HG03342 (cell line): ENCODE results near the gene MAP2K7.
"Not testable (repeated sequence)": the region's sequence is repeated elsewhere in the genome, so short reads cannot be mapped to it uniquely, and the experiment has no call there.

ENCODE experiments used
- ATAC-seq: cut with Tn5 transposase; IDR thresholded peaks from one replicate; pipeline ENCODE4 v1.9.1; 2021; ENCODE audit warnings: mild to moderate bottlenecking, moderate library complexity; ENCODE audit not compliant: unreplicated experiment

Gene MAP2K7

DNA sequence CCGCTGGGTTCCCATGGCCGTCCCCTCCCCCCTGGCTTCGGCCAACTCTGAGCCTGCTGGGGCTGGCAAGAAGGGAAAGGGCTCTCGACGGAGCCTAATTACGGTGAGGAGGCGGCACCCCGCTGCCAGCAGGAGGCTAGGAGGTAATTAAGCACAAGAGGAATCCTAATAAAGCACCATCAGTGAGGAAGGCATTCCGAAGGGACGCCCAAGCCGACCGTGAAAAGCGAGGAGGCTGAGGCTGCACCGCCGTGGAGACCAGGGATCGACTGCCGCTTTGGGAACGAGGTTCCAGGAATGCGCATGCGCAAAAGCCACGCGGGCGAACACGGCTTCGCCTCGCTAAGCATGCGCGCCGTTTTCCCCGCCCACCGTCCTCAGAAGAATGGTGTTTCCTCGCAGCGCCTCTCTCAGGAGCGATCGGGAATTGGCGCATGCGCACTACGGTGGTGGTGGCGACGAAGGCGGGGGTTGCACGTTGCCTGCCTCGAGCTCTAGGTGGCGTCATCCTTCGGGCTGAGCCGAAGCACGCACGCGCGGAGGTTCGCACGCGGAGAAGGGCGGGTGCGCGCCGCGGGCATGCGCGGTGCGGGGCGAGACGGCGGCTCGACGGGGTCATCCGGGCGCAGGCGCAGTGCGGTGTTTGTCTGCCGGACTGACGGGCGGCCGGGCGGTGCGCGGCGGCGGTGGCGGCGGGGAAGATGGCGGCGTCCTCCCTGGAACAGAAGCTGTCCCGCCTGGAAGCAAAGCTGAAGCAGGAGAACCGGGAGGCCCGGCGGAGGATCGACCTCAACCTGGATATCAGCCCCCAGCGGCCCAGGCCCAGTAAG is at the start of gene MAP2K7:
MAP2K7 (plus strand) TSS at position 634 of the 830 bp plus-strand sequence; CDS start at position 702, 68 bp downstream.
- ATAC-seq = peak; percentile 78

DNA sequence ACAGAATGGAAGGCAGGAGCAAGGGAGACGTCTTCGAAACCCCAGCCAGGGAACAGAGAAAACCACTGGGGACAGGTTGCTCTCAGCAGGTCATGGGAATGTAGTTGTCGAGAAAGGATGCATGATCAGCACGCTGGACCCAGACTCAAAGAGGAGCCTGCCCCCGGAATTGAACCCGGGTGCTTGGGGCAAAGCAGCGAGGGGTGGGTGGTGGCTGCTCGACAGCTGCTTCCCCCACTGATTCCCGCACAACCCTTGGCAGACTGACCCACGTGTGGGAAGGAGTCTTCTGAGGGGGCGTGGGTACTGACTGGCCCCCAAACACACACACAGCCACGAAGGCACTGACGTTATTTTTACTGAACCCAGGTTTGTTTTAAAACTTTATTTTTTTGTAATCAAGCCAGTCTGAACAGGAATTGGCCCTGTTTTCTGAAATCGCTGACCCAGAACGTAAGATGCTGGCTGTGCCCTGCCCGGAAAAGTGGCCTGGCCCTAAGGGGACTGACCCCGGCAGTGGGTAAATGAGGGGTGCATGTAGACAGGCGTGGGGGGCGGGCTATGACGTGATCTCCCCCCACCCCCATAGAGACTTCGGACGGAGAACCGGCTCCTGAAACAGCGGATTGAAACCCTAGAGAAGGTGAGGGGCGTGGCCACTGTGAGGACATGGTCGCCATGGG is 48.1 kb upstream of the MAP2K7 start:
- no peak for ATAC-seq

DNA sequence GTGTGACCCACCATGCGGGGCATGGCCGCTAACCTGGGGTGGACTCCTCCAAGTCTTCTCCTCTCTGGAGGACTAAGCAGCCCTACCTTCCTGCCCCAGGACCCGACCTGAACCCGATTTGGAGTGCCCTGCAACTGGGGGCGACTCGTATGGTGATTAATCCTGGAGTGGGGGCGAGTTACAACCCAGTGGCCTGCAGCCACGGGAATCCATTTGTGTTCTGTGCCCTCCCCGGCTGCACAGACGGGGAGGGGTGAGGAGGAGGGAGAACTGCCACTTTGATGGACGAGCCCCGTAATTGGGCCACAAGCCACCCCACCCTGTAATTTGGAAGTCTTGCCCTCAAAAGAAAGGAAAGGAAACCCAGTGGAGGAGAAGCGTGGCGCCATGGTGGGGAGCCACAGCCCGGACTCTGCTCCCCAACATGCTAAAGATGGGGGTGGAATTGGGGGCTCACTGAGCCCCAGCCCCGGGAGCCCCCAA is 47.5 kb upstream of the MAP2K7 start:
- ATAC-seq = no peak

DNA sequence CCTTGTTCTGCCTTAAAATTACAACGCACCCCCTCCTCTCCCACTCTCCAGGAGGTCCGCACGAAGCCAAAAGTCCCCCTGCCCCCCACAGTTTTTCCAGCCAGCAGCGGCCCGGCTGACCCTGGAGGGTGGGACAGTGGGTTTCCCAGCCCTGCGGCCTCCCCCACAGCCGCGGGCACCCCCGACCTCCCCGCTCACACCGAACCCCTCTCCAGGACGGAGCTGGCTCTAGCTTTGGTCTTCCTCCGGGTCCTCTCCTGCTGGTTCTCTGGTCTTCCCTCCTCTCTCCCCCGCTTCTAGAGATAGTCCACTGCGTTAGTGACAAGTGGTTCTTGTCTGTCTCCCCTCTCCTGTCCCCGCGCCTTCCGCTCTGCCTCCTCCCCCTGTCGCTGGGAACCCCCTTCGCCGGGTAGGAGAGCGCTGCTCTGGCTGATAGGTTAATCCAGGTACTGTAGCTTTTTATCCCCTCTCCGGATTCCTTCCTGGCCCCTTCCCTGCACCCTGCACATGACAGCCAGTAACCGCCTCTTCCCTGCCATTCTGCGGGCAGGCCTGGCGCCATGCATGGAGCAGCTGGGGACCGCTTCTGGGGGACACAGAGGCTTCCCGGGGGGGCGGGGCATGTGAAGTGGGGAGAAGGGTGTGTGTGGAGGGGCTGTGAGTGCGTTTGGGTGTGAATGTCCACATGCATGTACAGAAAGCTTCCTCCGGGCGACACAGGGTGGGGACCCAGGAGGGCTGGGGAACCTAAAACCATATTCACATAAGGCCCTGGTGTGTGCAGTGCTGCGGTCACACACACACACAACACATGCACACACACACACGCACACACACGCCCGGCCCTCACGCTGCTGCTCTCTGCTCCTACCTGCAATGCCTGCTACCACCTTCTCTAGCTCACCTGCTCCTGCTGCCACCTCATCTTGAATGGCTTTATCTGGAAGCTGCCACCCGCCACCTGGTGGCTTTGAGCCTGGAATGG is 46.7 kb upstream of the MAP2K7 start:
- ATAC-seq = no peak

DNA sequence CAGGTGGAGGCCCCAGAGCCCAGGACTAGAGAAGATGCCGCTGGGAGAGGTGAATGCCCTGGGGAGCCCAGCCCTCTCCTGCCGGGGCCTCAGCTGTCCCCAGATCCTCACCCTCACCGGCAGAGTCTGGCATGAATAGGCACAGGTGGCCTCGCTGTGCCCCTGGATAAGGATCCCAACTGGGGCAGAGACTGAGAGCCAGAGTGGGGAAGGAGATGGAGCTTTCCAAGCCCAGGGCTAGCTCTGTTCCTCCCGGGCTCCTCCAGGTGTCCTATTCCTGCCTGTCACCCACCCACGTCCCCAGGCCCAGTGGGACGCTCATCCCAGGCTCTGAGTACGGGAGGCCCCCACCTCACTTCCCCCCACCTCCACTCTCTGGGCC is 46.0 kb upstream of the MAP2K7 start:
- no peak for ATAC-seq

DNA sequence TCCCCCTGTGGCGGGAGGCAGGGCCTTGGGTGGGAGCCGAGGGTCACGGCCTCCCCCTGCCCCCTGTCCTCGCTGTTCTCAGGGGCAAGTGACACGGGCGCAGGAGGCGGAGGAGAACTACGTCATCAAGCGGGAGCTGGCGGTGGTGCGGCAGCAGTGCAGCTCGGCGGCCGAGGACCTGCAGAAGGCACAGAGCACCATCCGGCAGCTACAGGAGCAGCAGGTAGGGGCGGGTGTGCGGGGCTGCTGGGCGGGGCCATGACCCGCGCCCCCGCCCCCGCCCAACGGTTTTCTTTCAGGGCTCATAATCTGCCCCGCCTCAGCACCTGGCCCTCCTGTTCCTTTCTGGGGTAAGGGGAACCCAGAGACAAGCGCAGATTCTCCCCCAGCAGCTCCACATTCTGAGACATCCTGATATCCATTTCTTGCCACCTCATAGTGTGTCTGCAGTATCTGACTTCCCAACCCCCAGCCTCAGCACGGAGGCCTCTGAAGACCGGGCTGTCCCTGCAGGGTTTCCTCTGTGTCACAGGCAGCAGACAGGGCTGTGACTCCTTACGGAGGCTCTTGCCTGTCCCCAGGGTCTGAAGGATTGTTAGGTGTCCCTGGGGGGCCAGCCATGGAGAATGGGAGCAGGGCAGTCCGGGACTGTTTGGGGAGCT is 45.4 kb upstream of the MAP2K7 start:
- no peak for ATAC-seq

DNA sequence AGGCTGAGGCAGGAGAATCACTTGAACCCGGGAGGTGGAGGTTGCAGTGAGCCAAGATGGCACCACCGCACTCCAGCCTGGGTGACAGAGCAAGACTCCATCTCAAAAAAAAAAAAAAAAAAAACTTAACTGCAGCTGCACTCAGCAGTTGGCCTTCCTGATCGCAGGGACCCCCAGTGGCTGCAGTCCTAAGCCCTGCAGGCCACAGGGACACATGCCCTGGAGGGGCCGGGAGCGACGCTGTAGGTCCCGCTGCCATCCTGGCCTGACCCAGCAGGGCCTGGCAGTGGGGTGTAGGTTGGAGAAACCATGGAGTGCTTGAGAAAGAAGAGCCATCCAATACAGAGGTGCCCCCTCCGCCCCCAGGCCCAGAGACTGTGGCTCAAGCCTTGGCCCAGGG is 44.6 kb upstream of the MAP2K7 start:
- not testable (repeated sequence) for ATAC-seq

DNA sequence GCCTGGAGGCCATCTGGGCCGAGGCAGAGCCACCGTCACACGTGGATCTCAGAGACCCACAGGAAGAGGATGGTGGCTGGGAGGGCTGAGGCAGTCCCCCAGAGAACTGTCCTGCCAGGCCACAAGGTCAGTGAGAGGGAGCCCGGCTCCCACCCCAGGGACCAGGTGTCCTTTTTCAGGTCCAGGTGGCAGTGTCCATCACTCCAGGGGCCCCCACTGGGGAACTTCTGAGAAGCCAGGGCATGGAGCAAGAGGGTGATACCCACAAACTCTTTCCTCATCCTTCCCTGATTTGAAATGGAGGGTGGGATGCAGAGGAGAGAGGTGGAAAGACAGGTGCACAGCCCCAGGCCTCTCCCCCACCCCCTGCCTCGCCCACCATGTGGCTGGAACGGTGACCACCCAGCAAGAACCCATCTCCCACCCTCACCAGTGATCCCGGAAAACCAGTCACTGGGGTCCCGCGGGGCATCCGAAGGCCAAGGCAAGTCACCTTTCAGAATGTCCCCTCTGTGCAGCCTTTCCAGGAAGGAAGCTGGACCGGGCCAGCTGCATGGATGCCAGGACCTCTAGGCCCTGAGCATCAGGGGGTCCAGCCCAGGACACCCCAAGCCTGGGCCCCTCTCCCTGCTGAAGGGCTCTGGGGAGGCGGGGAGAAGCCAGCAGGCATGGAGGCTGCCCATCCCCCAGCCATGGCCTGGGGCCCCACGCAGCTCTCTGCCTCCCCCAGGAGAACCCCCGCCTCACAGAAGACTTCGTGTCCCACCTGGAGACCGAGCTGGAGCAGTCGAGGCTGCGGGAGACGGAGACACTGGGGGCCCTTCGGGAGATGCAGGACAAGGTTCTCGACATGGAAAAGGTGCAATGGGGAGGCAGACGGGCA is 43.6 kb upstream of the MAP2K7 start:
- ATAC-seq = no peak

DNA sequence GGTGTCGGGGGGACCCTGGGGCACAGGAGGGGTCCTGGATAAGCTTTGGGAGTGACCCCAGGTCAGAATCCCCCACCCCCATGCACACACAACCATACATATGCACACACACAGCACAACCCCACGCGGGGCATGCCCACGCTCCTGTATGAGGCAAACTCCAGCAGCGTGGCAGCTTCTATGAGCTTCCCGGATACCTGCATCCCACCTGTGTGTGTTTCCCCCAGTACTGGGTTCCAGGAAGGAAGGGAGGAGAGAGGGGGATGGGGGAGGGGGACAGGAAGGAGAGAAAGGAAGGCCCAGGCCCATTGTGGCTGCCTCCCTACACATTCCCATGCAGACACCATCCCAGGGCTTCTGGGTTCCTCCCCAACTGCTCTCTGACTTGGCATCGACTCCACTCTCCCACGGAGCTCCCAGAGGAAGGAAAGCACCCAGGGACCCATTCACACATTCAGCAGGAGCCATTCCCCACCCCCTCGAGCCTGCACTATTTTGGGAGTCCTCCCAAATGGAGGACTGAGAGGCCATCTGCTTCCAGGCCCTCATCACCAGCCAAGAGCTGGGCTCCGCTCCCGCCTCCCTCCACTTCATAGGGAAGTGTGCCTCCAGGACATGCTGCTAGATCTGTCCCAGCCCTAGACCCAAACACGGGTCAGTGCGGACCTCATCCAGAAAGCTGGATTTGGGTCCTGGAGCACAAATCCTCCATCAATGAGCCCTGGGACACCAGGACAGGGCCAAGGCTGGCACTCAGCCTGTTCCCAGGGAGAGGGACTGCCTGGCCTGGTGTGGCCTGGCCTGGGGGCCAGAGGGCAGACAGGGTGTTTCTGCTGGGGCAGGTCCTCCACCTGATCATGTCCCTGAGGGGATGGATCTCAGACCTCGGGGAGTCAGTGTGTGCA is 42.7 kb upstream of the MAP2K7 start:
- no peak for ATAC-seq

DNA sequence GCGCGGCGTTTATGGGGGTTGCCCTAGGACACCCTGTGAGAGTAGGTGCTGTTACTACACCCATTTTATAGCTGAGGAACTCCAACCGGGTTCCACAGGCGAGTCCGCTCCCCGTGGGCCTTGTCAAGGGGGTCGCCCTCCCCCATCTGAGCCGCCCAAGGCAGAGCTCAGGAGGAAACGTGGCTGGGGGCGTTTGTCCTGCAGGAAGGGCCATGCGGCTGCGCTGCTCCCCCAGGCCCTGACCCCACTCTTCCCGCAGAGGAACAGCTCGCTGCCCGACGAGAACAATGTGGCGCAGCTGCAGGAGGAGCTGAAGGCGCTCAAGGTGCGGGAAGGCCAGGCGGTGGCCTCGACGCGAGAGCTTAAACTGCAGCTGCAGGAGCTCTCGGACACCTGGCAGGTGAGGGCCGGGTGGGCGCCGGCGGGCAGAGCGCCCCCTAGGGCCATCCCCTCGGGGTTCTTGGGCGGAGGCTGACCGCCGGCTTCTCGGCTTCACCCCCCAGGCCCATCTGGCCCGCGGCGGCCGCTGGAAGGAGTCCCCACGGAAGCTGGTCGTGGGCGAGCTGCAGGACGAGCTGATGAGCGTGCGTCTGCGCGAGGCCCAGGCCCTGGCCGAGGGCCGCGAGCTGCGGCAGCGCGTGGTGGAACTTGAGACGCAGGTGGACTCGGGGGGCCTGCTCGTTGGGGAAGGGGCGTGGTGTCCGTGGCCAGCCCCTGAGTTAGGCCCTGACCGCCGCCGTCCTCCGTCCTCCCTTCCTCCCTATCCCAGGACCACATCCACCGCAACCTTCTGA is 41.9 kb upstream of the MAP2K7 start:
- ATAC-seq = no peak

DNA sequence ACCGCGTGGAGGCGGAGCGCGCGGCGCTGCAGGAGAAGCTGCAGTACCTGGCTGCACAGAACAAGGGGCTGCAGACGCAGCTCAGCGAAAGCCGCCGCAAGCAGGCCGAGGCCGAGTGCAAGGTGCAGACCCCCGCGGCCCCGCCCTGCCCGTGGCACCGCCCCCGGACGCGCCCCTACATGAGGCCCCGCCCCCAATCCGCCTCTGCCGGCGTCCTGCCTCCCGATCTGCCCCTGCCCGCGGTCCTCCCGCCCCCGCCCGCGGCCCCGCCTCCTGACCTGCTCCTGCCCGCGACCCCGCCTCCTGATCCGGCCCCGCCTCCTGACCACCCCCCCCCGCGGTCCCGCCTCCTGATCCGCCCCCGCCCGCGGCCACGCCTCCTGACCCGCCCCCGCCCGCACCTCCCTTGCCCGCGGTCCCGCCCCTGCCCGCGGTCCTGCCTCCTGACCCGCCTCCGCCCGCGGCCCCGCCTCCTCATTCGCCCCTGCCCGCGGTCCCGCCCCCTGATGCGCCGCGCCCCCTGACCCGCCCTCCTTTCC is 41.2 kb upstream of the MAP2K7 start:
- ATAC-seq = no peak

DNA sequence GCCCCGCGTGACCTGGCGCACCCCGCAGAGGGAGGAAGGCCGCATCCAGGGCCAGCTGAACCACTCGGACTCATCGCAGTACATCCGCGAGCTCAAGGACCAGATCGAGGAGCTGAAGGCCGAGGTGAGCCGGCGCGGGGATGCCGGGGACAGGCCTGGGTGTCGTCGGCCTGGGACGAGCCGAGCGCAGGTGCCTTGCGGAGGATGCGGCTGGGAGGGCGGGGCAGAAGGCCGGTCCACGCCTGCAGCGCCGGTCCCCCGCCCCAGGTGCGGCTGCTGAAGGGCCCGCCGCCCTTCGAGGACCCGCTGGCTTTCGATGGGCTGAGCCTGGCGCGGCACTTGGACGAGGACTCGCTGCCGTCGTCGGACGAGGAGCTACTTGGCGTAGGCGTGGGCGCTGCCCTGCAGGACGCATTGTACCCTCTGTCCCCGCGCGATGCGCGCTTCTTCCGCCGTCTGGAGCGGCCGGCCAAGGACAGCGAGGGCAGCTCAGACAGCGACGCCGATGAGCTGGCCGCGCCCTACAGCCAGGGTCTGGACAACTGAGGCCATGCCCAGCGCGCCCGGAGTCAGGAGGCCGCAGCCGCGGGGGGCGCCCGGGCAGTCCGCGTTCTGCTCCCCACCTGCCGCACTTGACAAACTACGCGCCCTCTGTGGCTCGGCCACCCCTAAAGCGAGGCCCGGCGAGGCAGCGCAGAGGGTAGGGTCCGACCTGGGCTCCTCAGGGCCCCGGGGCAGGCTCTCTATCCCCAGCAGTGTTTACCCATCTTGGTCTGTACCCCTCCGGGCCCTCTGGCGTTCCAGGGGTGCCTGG is 40.3 kb upstream of the MAP2K7 start:
- no peak for ATAC-seq

DNA sequence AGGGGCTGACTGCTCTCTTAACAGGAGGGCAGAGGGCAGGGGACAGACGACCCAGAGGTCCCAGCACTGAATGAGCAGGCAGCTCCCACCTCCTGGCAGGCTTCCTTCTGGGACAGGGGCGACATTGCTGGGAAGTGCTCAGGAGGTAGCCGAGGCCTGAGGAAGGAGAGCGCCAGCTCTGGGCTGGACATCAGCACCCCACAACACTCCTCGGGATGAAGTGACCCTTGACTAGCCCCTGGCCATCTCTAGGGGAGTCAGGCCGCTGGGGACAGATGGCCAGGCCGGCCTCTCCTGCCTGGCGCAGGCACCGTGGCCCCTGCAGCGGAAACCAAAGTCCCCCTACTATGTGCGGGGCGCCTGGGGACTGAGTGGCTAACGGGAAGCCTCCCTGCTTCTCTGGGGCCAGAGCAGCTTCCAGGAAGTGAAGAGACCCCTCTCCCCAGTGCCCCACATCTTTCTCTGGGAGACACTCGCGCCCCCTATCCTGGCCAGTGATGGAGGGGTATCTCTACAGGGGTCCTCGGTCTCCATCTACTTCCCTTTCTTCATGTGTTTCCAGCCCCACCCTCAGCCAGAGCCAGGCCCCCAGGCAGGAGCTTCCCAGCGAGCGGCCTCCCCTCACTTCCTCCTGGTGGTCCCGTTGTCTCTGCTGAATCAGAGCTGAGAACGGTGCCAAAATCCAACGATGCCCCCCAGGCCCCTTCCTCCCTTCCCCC is 39.5 kb upstream of the MAP2K7 start:
- ATAC-seq = no peak

DNA sequence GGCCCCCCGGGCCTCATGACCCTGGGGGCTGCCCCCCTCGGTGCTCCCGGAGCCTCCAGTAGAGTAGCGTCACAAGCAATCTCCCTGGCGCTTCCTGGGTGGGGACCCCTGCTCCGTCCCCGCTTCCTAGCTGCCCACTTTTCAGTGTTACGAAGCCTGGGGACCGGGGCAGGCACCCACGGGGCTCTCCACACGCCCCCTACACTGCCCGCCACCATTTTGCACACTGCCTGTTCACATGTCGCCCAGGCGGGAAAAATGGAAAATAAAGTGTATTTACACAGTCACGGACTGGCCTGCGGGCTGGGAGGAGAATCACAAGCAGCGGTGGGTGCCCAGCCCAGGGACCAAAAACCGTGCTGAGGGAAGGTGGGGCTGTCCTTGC is 39.0 kb upstream of the MAP2K7 start:
- no peak for ATAC-seq

DNA sequence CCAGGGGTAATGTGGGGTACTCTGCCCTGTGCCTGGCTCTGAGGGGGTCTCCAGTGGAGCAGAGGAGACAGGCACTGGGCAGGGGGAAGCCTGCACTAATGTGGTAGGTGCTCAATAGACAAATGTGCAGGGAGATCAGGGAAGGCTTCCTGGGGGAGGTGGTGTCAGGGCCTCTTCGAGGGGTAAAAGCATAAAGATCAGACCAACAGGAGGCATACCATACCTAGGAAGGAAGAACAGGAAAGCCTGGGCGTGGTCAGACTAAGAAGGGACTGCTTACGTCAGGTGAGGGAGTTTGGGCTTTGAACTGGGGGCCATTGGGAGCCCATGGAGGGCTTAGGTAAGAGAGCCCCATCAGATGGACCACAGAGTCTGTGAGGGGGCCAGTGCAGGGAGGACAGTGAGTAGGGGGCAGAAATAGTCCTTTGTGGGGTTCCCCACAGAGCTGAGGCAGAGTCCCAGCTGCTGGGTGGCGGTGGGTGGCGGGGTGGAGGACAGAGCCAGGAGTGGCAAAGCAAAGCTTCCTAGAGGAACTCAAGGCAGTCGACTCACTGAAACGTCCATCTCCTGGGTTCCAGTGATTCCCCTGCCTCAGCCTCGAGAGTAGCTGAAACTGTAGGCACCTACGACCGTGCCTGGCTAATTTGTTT is 38.3 kb upstream of the MAP2K7 start:
- ATAC-seq = no peak
